WTC11 (cell line): ENCODE data around the gene GBF1. TPM values are rescaled to one million over a fixed set of nuclear protein-coding genes. Genes with fewer than 3 reads are reported as not detected.

Experiments
- ATAC-seq: fragments of 200-7000 bp; cut with Tn5 transposase; 2 replicates; pipeline ENCODE4 v1.10.0; 2021; ENCODE audit warnings: mild to moderate bottlenecking, moderate library complexity
- CTCF ChIA-PET: fragments of 300-600 bp; sonication (Branson Sonifier 250); formaldehyde crosslinking; loops from one replicate; lab custom pipeline; 2021; ENCODE audit warnings: antibody characterized with exemption; lab: Charles Lee
- POLR2A ChIA-PET: fragments of 350-600 bp; sonication (Branson Sonifier 250); formaldehyde crosslinking; loops from one replicate; lab custom pipeline; 2021; ENCODE audit warnings: antibody characterized with exemption; lab: Charles Lee
- DNase-seq: peaks from one replicate; pipeline ENCODE4 v3.0.0; 2021; ENCODE audit warnings: low spot score
- H3K27ac Mint-ChIP-seq: 2 replicates; pipeline ENCODE4 v1.8.0; 2021; ENCODE audit warnings: mixed read lengths
- H3K27me3 Mint-ChIP-seq: 2 replicates; pipeline ENCODE4 v1.8.0; 2021; ENCODE audit warnings: low read depth, mild to moderate bottlenecking, moderate library complexity, mixed read lengths
- H3K36me3 Mint-ChIP-seq: 2 replicates; pipeline ENCODE4 v1.8.0; 2021; ENCODE audit warnings: mixed read lengths
- H3K4me1 Mint-ChIP-seq: 2 replicates; pipeline ENCODE4 v1.8.0; 2022; ENCODE audit warnings: mixed read lengths
- H3K4me3 Mint-ChIP-seq: 2 replicates; pipeline ENCODE4 v1.8.0; 2021; ENCODE audit warnings: mild to moderate bottlenecking, moderate library complexity, mixed read lengths
- H3K9me3 Mint-ChIP-seq: 2 replicates; pipeline ENCODE4 v1.8.0; 2021; ENCODE audit warnings: mixed read lengths
- ARID4B ChIP-seq: sonication (generic); formaldehyde crosslinking; IDR thresholded peaks from 2 replicates; pipeline ENCODE4 v1.8.0; 2023; ENCODE audit warnings: missing genetic modification reagents, mild to moderate bottlenecking, borderline replicate concordance
- ATF1 ChIP-seq: sonication (generic); formaldehyde crosslinking; IDR thresholded peaks from 2 replicates; pipeline ENCODE4 v1.8.1; 2023; ENCODE audit warnings: mild to moderate bottlenecking, moderate library complexity, missing genetic modification reagents
- ETV6 ChIP-seq: sonication (generic); formaldehyde crosslinking; IDR thresholded peaks from 2 replicates; pipeline ENCODE4 v1.8.1; 2022; ENCODE audit warnings: mild to moderate bottlenecking, missing genetic modification reagents
- FOXP4 ChIP-seq: sonication (generic); formaldehyde crosslinking; IDR thresholded peaks from 2 replicates; pipeline ENCODE4 v1.8.0; 2022; ENCODE audit warnings: mild to moderate bottlenecking, missing genetic modification reagents
- HMGA2 ChIP-seq: fragments of 250-450 bp; sonication (Bioruptor Pico); IDR thresholded peaks from 2 replicates; pipeline ENCODE4 v1.4.0; 2021; ENCODE audit warnings: mild to moderate bottlenecking, moderate library complexity
- HMGXB4 ChIP-seq: sonication (generic); formaldehyde crosslinking; IDR thresholded peaks from 2 replicates; pipeline ENCODE4 v1.8.1; 2023; ENCODE audit warnings: mild to moderate bottlenecking, moderate library complexity, missing genetic modification reagents
- KAT7 ChIP-seq: sonication (generic); formaldehyde crosslinking; IDR thresholded peaks from 2 replicates; pipeline ENCODE4 v1.8.1; 2023; ENCODE audit warnings: missing genetic modification reagents, mild to moderate bottlenecking, borderline replicate concordance
- MAX ChIP-seq: sonication (generic); formaldehyde crosslinking; IDR thresholded peaks from 2 replicates; pipeline ENCODE4 v1.8.0; 2022; ENCODE audit warnings: mild to moderate bottlenecking, missing genetic modification reagents
- RELA ChIP-seq: sonication (generic); formaldehyde crosslinking; IDR thresholded peaks from 2 replicates; pipeline ENCODE4 v1.8.1; 2022; ENCODE audit warnings: missing genetic modification reagents, mild to moderate bottlenecking, borderline replicate concordance
- SMAD3 ChIP-seq: sonication (generic); formaldehyde crosslinking; IDR thresholded peaks from 2 replicates; pipeline ENCODE4 v1.8.0; 2022; ENCODE audit warnings: missing genetic modification reagents, mild to moderate bottlenecking, borderline replicate concordance
- SOX15 ChIP-seq: fragments of 250-450 bp; sonication (Bioruptor Pico); IDR thresholded peaks from 2 replicates; pipeline ENCODE4 v1.9.0; 2021; ENCODE audit warnings: mild to moderate bottlenecking
- TCF7 ChIP-seq: sonication (generic); formaldehyde crosslinking; IDR thresholded peaks from 2 replicates; pipeline ENCODE4 v1.8.0; 2022; ENCODE audit warnings: mild to moderate bottlenecking, low read depth, missing genetic modification reagents, moderate library complexity
- ZMAT4 ChIP-seq: fragments of 250-450 bp; sonication (Bioruptor Pico); IDR thresholded peaks from 2 replicates; pipeline ENCODE4 v1.9.0; 2021; ENCODE audit warnings: mild to moderate bottlenecking
- ZNF219 ChIP-seq: sonication (generic); formaldehyde crosslinking; IDR thresholded peaks from 2 replicates; pipeline ENCODE4 v1.8.0; 2023; ENCODE audit warnings: missing genetic modification reagents, mild to moderate bottlenecking, borderline replicate concordance
- ZNF671 ChIP-seq: fragments of 250-450 bp; sonication (Bioruptor Pico); IDR thresholded peaks from 2 replicates; pipeline ENCODE4 v1.8.0; 2021; ENCODE audit warnings: mild to moderate bottlenecking
- total RNA-seq: library from RNA; stranded (reverse); gene quantifications from 3 replicates; pipeline ENCODE4 v1.2.3, GENCODE V29; 2021

Gene GBF1
- total RNA-seq, 1 experiment from 2014 or later: 32.4 TPM

- TF ChIP-seq HMGXB4 (CRISPR knock-in tag) (no peak), ZMAT4 (CRISPR knock-in tag) (no peak)
Observed at GRCh38 chr10:102379383-102379782, 134.1 kb downstream of the GBF1 start (continued).

- DNase-seq: no peak
- CTCF ChIA-PET: interaction anchor here (0.7 to 4.7 kb wide), 7 partner anchors 13 to 212 kb away, joined by 4 to 79 read pairs (median 20); partner anchors contain the start of gene NFKB2
- TF ChIP-seq ATF1 (CRISPR knock-in tag) (no peak), TCF7 (CRISPR knock-in tag) (no peak), ARID4B (no peak), HMGA2 (CRISPR knock-in tag) (no peak), ZMAT4 (CRISPR knock-in tag) (no peak), KAT7 (CRISPR knock-in tag) (no peak), ZNF219 (CRISPR knock-in tag) (no peak), SMAD3 (no peak), FOXP4 (no peak), MAX (CRISPR knock-in tag) (no peak), SOX15 (no peak), RELA (no peak), ETV6 (CRISPR knock-in tag) (no peak), ZNF671 (no peak)
- TF ChIP-seq, all 79 proteins: peak for 0
- H3K9me3 Mint-ChIP-seq: no peaks in the 10 kb centered on the region
- no peak overlapping the region for H3K4me3 Mint-ChIP-seq
- peaks cover 4% of the 10 kb centered on the region; the same call in 1 of the 2 replicates for H3K36me3 Mint-ChIP-seq
- POLR2A ChIA-PET: interaction anchor here (0.6 kb wide), 1 partner anchor 152 kb away, joined by 4 read pairs; no protein-coding TSS in a partner anchor
- no peaks in the 10 kb centered on the region for H3K4me1 Mint-ChIP-seq
- H3K27me3 Mint-ChIP-seq: no peaks in the 10 kb centered on the region; the same call in 1 of the 2 replicates
- H3K27ac Mint-ChIP-seq: no peak overlapping the region
- ATAC-seq: no peak
Observed at GRCh38 chr10:102381983-102382382, 136.7 kb downstream of the GBF1 start.
